Stimulated activated CD4-positive, alpha-beta T cell treated with anti-CD3 and anti-CD28 coated beads, Interleukin-1b, Interleukin-23, amount 100 ng/mL, for 48 hours (primary cell): Measurements from ENCODE around the gene NFS1.

Source experiments
- DNase-seq: peaks from one replicate; pipeline ENCODE4 v3.0.0-alpha.2; 2020

The NFS1 gene

GRCh38 chr20:35635652-35636051, 63.5 kb downstream of the NFS1 start:
- no peak for DNase-seq

GRCh38 chr20:35632539-35633115, 66.5 kb downstream of the NFS1 start:
- no peak for DNase-seq

GRCh38 chr20:35630636-35631035, 68.5 kb downstream of the NFS1 start:
- DNase-seq: no peak

GRCh38 chr20:35629427-35630145, 69.6 kb downstream of the NFS1 start:
- DNase-seq: no peak

- no peak for DNase-seq
Measured at GRCh38 chr20:35627121-35627520, 72.0 kb downstream of the NFS1 start.

GRCh38 chr20:35626386-35627001, 72.7 kb downstream of the NFS1 start:
- DNase-seq: no peak

GRCh38 chr20:35625584-35626385, 73.4 kb downstream of the NFS1 start:
- DNase-seq: no peak

GRCh38 chr20:35621560-35621946, 77.6 kb downstream of the NFS1 start:
- no peak for DNase-seq

GRCh38 chr20:35620818-35621559, 78.2 kb downstream of the NFS1 start:
- no peak for DNase-seq

- DNase-seq: peak; percentile 87
Measured at GRCh38 chr20:35619196-35620095, 79.7 kb downstream of the NFS1 start.

- DNase-seq: peak; percentile 22
Measured at GRCh38 chr20:35618263-35619131, 80.7 kb downstream of the NFS1 start.
